Chondrocyte (in vitro differentiated cells): Measurements from ENCODE around the gene APC2. TPM values are rescaled to one million over a fixed set of nuclear protein-coding genes. Genes with fewer than 3 reads are reported as not detected.

Source experiments
- DNase-seq: peaks from one replicate; pipeline ENCODE4 v3.0.0; 2021; ENCODE audit warnings: mixed read lengths, low spot score
- H3K27ac Mint-ChIP-seq: one replicate; pipeline ENCODE4 v1.8.0; 2021; ENCODE audit warnings: mild to moderate bottlenecking, moderate library complexity, mixed read lengths; ENCODE audit not compliant: unreplicated experiment
- H3K27me3 Mint-ChIP-seq: 2 replicates; pipeline ENCODE4 v1.8.0; 2021; ENCODE audit warnings: low read depth, mixed read lengths
- H3K36me3 Mint-ChIP-seq: 2 replicates; pipeline ENCODE4 v1.8.0; 2021; ENCODE audit warnings: low read depth, mixed read lengths
- H3K4me1 Mint-ChIP-seq: 2 replicates; pipeline ENCODE4 v1.8.0; 2021; ENCODE audit warnings: low read depth, mild to moderate bottlenecking, mixed read lengths
- H3K4me3 Mint-ChIP-seq: one replicate; pipeline ENCODE4 v1.8.0; 2021; ENCODE audit warnings: mild to moderate bottlenecking, moderate library complexity, mixed read lengths; ENCODE audit not compliant: unreplicated experiment
- H3K9me3 Mint-ChIP-seq: 2 replicates; pipeline ENCODE4 v1.8.0; 2021; ENCODE audit warnings: low read depth, mixed read lengths
- CTCF ChIP-seq: fragments of 200-600 bp; sonication (generic); IDR thresholded peaks from 2 replicates; pipeline ENCODE4 v1.5.0; 2021; ENCODE audit warnings: antibody characterized with exemption, mild to moderate bottlenecking, moderate library complexity
- total RNA-seq: library from RNA; stranded (reverse); gene quantifications from 3 replicates; pipeline ENCODE4 v1.2.1, GENCODE V29; 2021

Gene APC2
- total RNA-seq, 1 donor from 2014 or later = 3.9 TPM

GRCh38 chr19:1432507-1432887, 17.4 kb upstream of the APC2 start:
- H3K4me3 Mint-ChIP-seq = no peak overlapping the region
- H3K9me3 Mint-ChIP-seq = no peaks in the 10 kb centered on the region
- no peak for TF ChIP-seq CTCF
- DNase-seq = no peak
- H3K36me3 Mint-ChIP-seq = peaks cover 5% of the 10 kb centered on the region
- H3K27ac Mint-ChIP-seq = no peak overlapping the region
- no peaks in the 10 kb centered on the region for H3K27me3 Mint-ChIP-seq
- H3K4me1 Mint-ChIP-seq = no peaks in the 10 kb centered on the region

- H3K27ac Mint-ChIP-seq = no peak overlapping the region
- no peaks in the 10 kb centered on the region for H3K9me3 Mint-ChIP-seq
- no peak for TF ChIP-seq CTCF
- H3K4me1 Mint-ChIP-seq = peaks cover 5% of the 10 kb centered on the region
- H3K27me3 Mint-ChIP-seq = no peaks in the 10 kb centered on the region
- no peak for DNase-seq
- H3K4me3 Mint-ChIP-seq = no peak overlapping the region
- H3K36me3 Mint-ChIP-seq = peaks cover 5% of the 10 kb centered on the region
These were observed 16.5 kb upstream of the APC2 start for GRCh38 chr19:1433119-1434039.

- no peak overlapping the region for H3K4me3 Mint-ChIP-seq
- H3K27ac Mint-ChIP-seq = no peak overlapping the region
- H3K9me3 Mint-ChIP-seq = no peaks in the 10 kb centered on the region
- peaks cover 6% of the 10 kb centered on the region for H3K4me1 Mint-ChIP-seq
- H3K36me3 Mint-ChIP-seq = peaks cover 5% of the 10 kb centered on the region
- no peak for TF ChIP-seq CTCF
- H3K27me3 Mint-ChIP-seq = no peaks in the 10 kb centered on the region
- DNase-seq = no peak
These were observed 15.9 kb upstream of the APC2 start for GRCh38 chr19:1434040-1434366.

GRCh38 chr19:1434577-1435060, 15.3 kb upstream of the APC2 start:
- TF ChIP-seq CTCF = no peak
- Mint-ChIP-seq H3K4me3 (no peak overlapping the region), H3K9me3 (no peaks in the 10 kb centered on the region), H3K27ac (no peak overlapping the region), H3K4me1 (peaks cover 12% of the 10 kb centered on the region), H3K27me3 (no peaks in the 10 kb centered on the region), H3K36me3 (peaks cover 5% of the 10 kb centered on the region)
- DNase-seq = no peak

GRCh38 chr19:1435378-1435989, 14.4 kb upstream of the APC2 start:
- no peak overlapping the region for H3K4me3 Mint-ChIP-seq
- peaks cover 19% of the 10 kb centered on the region for H3K4me1 Mint-ChIP-seq
- no peaks in the 10 kb centered on the region for H3K27me3 Mint-ChIP-seq
- no peaks in the 10 kb centered on the region for H3K9me3 Mint-ChIP-seq
- no peak overlapping the region for H3K27ac Mint-ChIP-seq
- no peak for DNase-seq
- no peak for TF ChIP-seq CTCF
- H3K36me3 Mint-ChIP-seq = peaks cover 8% of the 10 kb centered on the region
